Immature natural killer cell (primary cell): ENCODE measurements around the gene MTHFD2. TPM values are rescaled to one million over a fixed set of nuclear protein-coding genes. Genes with fewer than 3 reads are reported as not detected.
"Not testable (repeated sequence)": the region's sequence is repeated elsewhere in the genome, so short reads cannot be mapped to it uniquely, and the experiment has no call there.

ENCODE experiments used
- DNase-seq, 3 donors: peaks; one replicate each; pipeline ENCODE4 v3.0.0; 2022; ENCODE audit warnings: mixed read lengths in 1 of 3
- H3K27ac Mint-ChIP-seq, 6 donors: one replicate each; pipeline ENCODE4 v1.8.0; 2020; ENCODE audit warnings: mixed read lengths in 6 of 6, mild to moderate bottlenecking in 5 of 6, inconsistent platforms in 4 of 6, moderate library complexity in 3 of 6
- H3K27me3 Mint-ChIP-seq, 3 donors: one replicate each; pipeline ENCODE4 v1.8.0; 2020 to 2021; ENCODE audit warnings: low read depth in 3 of 3, mild to moderate bottlenecking in 3 of 3, mixed read lengths in 3 of 3, moderate library complexity in 3 of 3, inconsistent platforms in 1 of 3
- H3K36me3 Mint-ChIP-seq, 3 donors: one replicate each; pipeline ENCODE4 v1.8.0; 2020; ENCODE audit warnings: mixed read lengths in 3 of 3, inconsistent platforms in 2 of 3, mild to moderate bottlenecking in 2 of 3
- H3K4me1 Mint-ChIP-seq, 2 donors: one replicate each; pipeline ENCODE4 v1.8.0; 2020; ENCODE audit warnings: inconsistent platforms in 2 of 2, mild to moderate bottlenecking in 2 of 2, mixed read lengths in 2 of 2, moderate library complexity in 1 of 2
- H3K4me3 Mint-ChIP-seq, 5 donors: one replicate each; pipeline ENCODE4 v1.8.0; 2020; ENCODE audit warnings: mild to moderate bottlenecking in 5 of 5, mixed read lengths in 5 of 5, inconsistent platforms in 3 of 5, moderate library complexity in 3 of 5
- H3K9me3 Mint-ChIP-seq, 6 donors: one replicate each; pipeline ENCODE4 v1.8.0; 2020; ENCODE audit warnings: mild to moderate bottlenecking in 6 of 6, mixed read lengths in 6 of 6, inconsistent platforms in 4 of 6, moderate library complexity in 3 of 6
- polyA plus RNA-seq, 3 donors: library from polyadenylated mRNA; unstranded; fragments of 300-500 nt; fragmentation: Illumina TruSeq; gene quantifications; one replicate each; pipeline ENCODE4 v1.2.3, GENCODE V29; 2021

The MTHFD2 gene
- polyA plus RNA-seq, 3 donors from 2014 or later: 20.3 to 25.8 (median 20.4) TPM

- Mint-ChIP-seq H3K9me3 (no peaks in the 10 kb centered on the region), H3K27me3 (peaks cover 6 to 8% (median 6%) of the 10 kb centered on the region in 3 donors), H3K4me1 (peaks cover 18 to 26% of the 10 kb centered on the region in 2 donors), H3K4me3 (no peak overlapping the region), H3K27ac (no peak overlapping the region), H3K36me3 (no peaks in the 10 kb centered on the region)
- DNase-seq: no peak
Observed at GRCh38 chr2:74181739-74182138, 16.7 kb upstream of the MTHFD2 start.

GRCh38 chr2:74183878-74184277 is 14.5 kb upstream of the MTHFD2 start:
- no peak for DNase-seq
- Mint-ChIP-seq H3K27me3 (peaks cover 2 to 10% (median 6%) of the 10 kb centered on the region in 3 donors), H3K36me3 (no peaks in the 10 kb centered on the region), H3K4me1 (peaks cover 8 to 11% of the 10 kb centered on the region in 2 donors), H3K4me3 (no peak overlapping the region), H3K9me3 (no peaks in the 10 kb centered on the region), H3K27ac (no peak overlapping the region)

- peak; percentile 16 to 43 (median 43) for DNase-seq
- Mint-ChIP-seq H3K4me1 (peaks cover 3 to 6% of the 10 kb centered on the region in 2 donors), H3K27ac (peak overlapping the region in 2 of 6 donors; percentile 17 to 58), H3K27me3 (peaks cover 0 to 6% (median 4%) of the 10 kb centered on the region in 3 donors), H3K9me3 (no peaks in the 10 kb centered on the region), H3K4me3 (peak overlapping the region in 2 of 5 donors; percentile 21 to 56), H3K36me3 (no peaks in the 10 kb centered on the region)
Observed at GRCh38 chr2:74186038-74186437, 12.4 kb upstream of the MTHFD2 start.

- DNase-seq, H3K36me3 Mint-ChIP-seq, H3K4me1 Mint-ChIP-seq, H3K4me3 Mint-ChIP-seq, H3K9me3 Mint-ChIP-seq, H3K27me3 Mint-ChIP-seq, H3K27ac Mint-ChIP-seq: not testable (repeated sequence)
Observed at GRCh38 chr2:74186706-74187105, 11.7 kb upstream of the MTHFD2 start.

- H3K27ac Mint-ChIP-seq: no peak overlapping the region
- no peaks in the 10 kb centered on the region for H3K9me3 Mint-ChIP-seq
- H3K4me3 Mint-ChIP-seq: no peak overlapping the region
Observed at GRCh38 chr2:74188018-74188601, 10.3 kb upstream of the MTHFD2 start.

DNA sequence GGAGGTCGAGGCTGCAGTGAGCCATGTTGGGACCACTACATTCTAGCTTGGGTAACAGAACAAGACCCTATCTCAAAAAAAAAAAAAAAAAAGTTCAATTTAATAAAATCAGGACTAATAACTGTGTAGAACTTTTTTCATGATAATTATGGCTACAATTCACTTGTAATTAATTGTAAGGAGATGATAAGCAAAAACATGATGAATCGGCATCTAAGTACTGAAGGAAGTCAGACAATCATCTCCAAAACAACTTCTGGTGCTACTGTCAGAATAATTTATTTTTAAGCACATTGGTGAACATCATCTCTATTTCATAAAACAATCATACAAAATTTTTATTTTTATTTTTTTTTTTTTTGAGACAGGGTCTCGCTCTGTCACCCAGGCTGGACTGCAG is 9.7 kb upstream of the MTHFD2 start:
- H3K27me3 Mint-ChIP-seq: peaks cover 0 to 4% (median 3%) of the 10 kb centered on the region in 3 donors
- no peaks in the 10 kb centered on the region for H3K9me3 Mint-ChIP-seq
- no peaks in the 10 kb centered on the region for H3K36me3 Mint-ChIP-seq
- peaks cover 3 to 6% of the 10 kb centered on the region in 2 donors for H3K4me1 Mint-ChIP-seq
- H3K27ac Mint-ChIP-seq: no peak overlapping the region
- H3K4me3 Mint-ChIP-seq: no peak overlapping the region
- no peak for DNase-seq

More at GRCh38 chr2:74188018-74188601, 10.3 kb upstream of the MTHFD2 start:
- DNase-seq: no peak
- peaks cover 0 to 4% (median 3%) of the 10 kb centered on the region in 3 donors for H3K27me3 Mint-ChIP-seq
- H3K4me1 Mint-ChIP-seq: peaks cover 3 to 6% of the 10 kb centered on the region in 2 donors
- no peaks in the 10 kb centered on the region for H3K36me3 Mint-ChIP-seq

DNA sequence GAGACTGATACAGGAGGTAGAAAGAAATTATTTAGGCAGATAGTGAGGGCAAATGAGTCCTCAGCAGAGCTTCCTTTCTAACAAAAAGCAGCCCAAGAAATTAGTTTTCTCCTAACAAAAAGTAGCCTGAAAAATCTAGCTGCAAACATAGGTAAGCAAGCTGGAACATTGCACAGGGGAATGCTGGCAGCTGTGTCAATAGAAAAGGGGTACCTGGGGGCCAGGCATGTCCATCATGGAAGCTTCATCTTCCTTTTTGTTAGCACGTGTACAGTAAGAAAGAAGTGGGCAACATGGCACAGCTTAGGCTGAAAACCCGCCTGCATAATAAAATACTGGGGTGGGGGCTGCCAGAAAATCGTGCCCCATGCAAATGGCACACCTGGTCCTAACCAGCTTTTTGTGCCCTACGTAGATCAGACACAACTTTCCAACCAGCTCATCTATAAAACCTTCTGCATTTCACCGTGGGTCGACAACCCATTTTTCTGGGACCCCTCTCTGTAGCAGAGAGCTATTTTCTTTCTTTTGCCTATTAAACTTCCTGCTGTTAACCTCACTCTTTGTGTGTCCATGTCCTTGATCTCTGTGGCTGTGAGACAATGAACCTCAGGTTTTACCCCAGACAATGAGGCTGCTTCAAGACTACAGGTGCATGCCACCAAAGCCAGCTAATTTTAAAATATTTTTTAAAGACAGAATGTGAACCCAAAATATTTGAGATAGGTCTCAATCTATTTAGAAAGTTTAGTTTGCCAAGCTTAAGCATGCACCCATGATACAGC is 6.6 kb upstream of the MTHFD2 start:
- H3K36me3 Mint-ChIP-seq: no peaks in the 10 kb centered on the region
- no peak for DNase-seq
- H3K27ac Mint-ChIP-seq: no peak overlapping the region
- peaks cover 0 to 3% (median 0%) of the 10 kb centered on the region in 3 donors for H3K27me3 Mint-ChIP-seq
- no peaks in the 10 kb centered on the region for H3K4me1 Mint-ChIP-seq
- H3K9me3 Mint-ChIP-seq: peaks cover 0 to 1% (median 0%) of the 10 kb centered on the region in 6 donors
- H3K4me3 Mint-ChIP-seq: no peak overlapping the region

- peaks cover 17 to 20% of the 10 kb centered on the region in 2 donors for H3K4me1 Mint-ChIP-seq
- no peak overlapping the region for H3K27ac Mint-ChIP-seq
- no peaks in the 10 kb centered on the region for H3K36me3 Mint-ChIP-seq
- no peak overlapping the region for H3K4me3 Mint-ChIP-seq
- H3K9me3 Mint-ChIP-seq: peaks cover 0 to 3% (median 0%) of the 10 kb centered on the region in 6 donors
- DNase-seq: no peak
- peaks cover 3 to 11% (median 3%) of the 10 kb centered on the region in 3 donors for H3K27me3 Mint-ChIP-seq
Observed at GRCh38 chr2:74194799-74195198, 3.6 kb upstream of the MTHFD2 start.

- peaks cover 3 to 11% (median 3%) of the 10 kb centered on the region in 3 donors for H3K27me3 Mint-ChIP-seq
- no peak for DNase-seq
- H3K36me3 Mint-ChIP-seq: no peaks in the 10 kb centered on the region
- H3K27ac Mint-ChIP-seq: peak overlapping the region in 1 of 6 donors; percentile 34
- H3K4me1 Mint-ChIP-seq: peaks cover 22 to 29% of the 10 kb centered on the region in 2 donors
- H3K4me3 Mint-ChIP-seq: peak overlapping the region in 3 of 5 donors; percentile 20 to 59 (median 33)
- H3K9me3 Mint-ChIP-seq: peaks cover 0 to 3% (median 0%) of the 10 kb centered on the region in 6 donors
Observed at GRCh38 chr2:74197049-74197448, 1.4 kb upstream of the MTHFD2 start.

DNA sequence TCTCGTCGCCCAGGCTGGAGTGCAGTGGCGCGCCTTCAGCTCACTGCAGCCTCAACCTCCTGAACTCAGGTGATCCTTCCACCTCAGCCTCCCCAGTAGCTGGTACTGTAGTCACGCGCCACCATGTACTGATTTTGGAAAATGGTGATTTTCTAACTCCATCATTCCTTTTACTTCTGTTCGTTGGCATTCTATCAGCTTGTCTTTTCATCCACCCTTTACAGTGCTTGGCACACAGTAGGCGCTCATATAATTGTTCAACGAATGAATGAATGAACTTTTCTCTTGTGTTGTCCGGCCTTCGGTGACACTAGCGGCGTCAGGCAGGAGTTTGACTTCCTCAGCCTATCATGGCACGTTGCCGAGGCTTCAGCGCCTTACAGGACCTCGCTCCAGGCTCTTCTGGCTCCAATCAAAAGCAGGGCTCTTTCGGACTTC is 373 bp upstream of the MTHFD2 start:
- Mint-ChIP-seq H3K27ac (peak overlapping the region; percentile 97 to 100 (median 98)), H3K9me3 (peaks cover 0 to 3% (median 0%) of the 10 kb centered on the region in 6 donors), H3K4me3 (peak overlapping the region; percentile 94 to 99 (median 97)), H3K4me1 (peaks cover 22 to 29% of the 10 kb centered on the region in 2 donors), H3K27me3 (peaks cover 3 to 11% (median 3%) of the 10 kb centered on the region in 3 donors), H3K36me3 (no peaks in the 10 kb centered on the region)
- DNase-seq: no peak

DNA sequence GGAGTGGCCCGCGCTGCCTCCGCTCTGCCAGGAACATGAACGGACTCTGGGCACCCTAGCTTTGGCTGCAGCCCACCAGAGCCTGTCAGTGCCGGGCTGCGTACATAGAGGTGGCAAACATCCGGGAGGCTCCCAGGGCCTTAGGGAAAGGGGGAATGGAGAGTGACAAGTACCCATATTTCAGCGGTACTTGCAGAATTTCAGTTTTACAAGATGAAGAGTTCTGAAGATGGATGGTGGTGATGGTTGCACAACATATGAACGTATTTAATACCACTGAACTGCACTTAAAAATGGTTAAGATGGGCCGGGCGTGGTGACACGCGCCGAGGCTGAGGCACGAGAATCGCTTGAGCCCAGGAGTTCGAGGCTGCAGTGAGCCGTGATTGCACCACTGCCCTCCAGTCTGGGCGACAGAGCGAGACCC is 873 bp downstream of the MTHFD2 start:
- H3K4me1 Mint-ChIP-seq: peaks cover 24 to 31% of the 10 kb centered on the region in 2 donors
- no peak for DNase-seq
- H3K36me3 Mint-ChIP-seq: peaks cover 0 to 4% (median 0%) of the 10 kb centered on the region in 3 donors
- H3K27me3 Mint-ChIP-seq: peaks cover 3 to 11% (median 3%) of the 10 kb centered on the region in 3 donors
- H3K9me3 Mint-ChIP-seq: peaks cover 0 to 3% (median 0%) of the 10 kb centered on the region in 6 donors
- peak overlapping the region; percentile 94 to 99 (median 98) for H3K4me3 Mint-ChIP-seq
- peak overlapping the region; percentile 94 to 100 (median 96) for H3K27ac Mint-ChIP-seq

- Mint-ChIP-seq H3K27me3 (peaks cover 3 to 11% (median 3%) of the 10 kb centered on the region in 3 donors), H3K27ac (peak overlapping the region; percentile 94 to 100 (median 96)), H3K9me3 (peaks cover 0 to 3% (median 0%) of the 10 kb centered on the region in 6 donors), H3K4me1 (peaks cover 26 to 37% of the 10 kb centered on the region in 2 donors), H3K36me3 (peaks cover 0 to 4% (median 0%) of the 10 kb centered on the region in 3 donors), H3K4me3 (peak overlapping the region; percentile 94 to 99 (median 98))
- no peak for DNase-seq
Observed at GRCh38 chr2:74199871-74200305, 1.5 kb downstream of the MTHFD2 start.

GRCh38 chr2:74201196-74201595 is 2.8 kb downstream of the MTHFD2 start:
- no peak for DNase-seq
- no peak overlapping the region for H3K27ac Mint-ChIP-seq
- peaks cover 39 to 50% of the 10 kb centered on the region in 2 donors for H3K4me1 Mint-ChIP-seq
- peaks cover 3 to 12% (median 3%) of the 10 kb centered on the region in 3 donors for H3K27me3 Mint-ChIP-seq
- peaks cover 0 to 4% (median 0%) of the 10 kb centered on the region in 3 donors for H3K36me3 Mint-ChIP-seq
- peaks cover 0 to 2% (median 0%) of the 10 kb centered on the region in 6 donors for H3K9me3 Mint-ChIP-seq
- H3K4me3 Mint-ChIP-seq: peak overlapping the region in 1 of 5 donors; percentile 38
